SK-N-SH treated with all-trans-retinoic acid at 6 μM for 48 hours (cell line): ENCODE measurements around the gene ZNF514.
"Not testable (repeated sequence)": the region's sequence is repeated elsewhere in the genome, so short reads cannot be mapped to it uniquely, and the experiment has no call there.

Experiments used
- ATAC-seq: fragments of 200-7000 bp; cut with Tn5 transposase; 3 replicates; pipeline ENCODE4 v1.9.1; 2020; ENCODE audit warnings: mild to moderate bottlenecking, moderate library complexity
- ARNTL ChIP-seq: fragments of 450-650 bp; formaldehyde crosslinking; IDR thresholded peaks from 2 replicates; pipeline ENCODE4 v1.5.0; 2020; ENCODE audit warnings: low read depth, mild to moderate bottlenecking, moderate library complexity, borderline replicate concordance
- BACH2 ChIP-seq: fragments of 250-450 bp; sonication (Bioruptor Pico); IDR thresholded peaks from 2 replicates; pipeline ENCODE4 v1.9.0; 2021; ENCODE audit warnings: mild to moderate bottlenecking, borderline replicate concordance
- ESRRG ChIP-seq: fragments of 250-450 bp; sonication (Bioruptor Pico); IDR thresholded peaks from 2 replicates; pipeline ENCODE4 v1.6.1; 2021; ENCODE audit warnings: mild to moderate bottlenecking
- GLIS3 ChIP-seq: fragments of 250-450 bp; sonication (Bioruptor Pico); IDR thresholded peaks from 2 replicates; pipeline ENCODE4 v1.5.0; 2020; ENCODE audit warnings: mild to moderate bottlenecking, moderate library complexity
- OSR1 ChIP-seq: fragments of 250-450 bp; sonication (Bioruptor Pico); IDR thresholded peaks from 2 replicates; pipeline ENCODE4 v1.8.0; 2022; ENCODE audit warnings: moderate library complexity, mild to moderate bottlenecking, inconsistent platforms
- PATZ1 ChIP-seq: fragments of 250-450 bp; sonication (Bioruptor Pico); IDR thresholded peaks from 2 replicates; pipeline ENCODE4 v1.8.0; 2020; ENCODE audit warnings: mild to moderate bottlenecking, moderate library complexity, borderline replicate concordance
- POU6F1 ChIP-seq: fragments of 250-450 bp; sonication (Bioruptor Pico); IDR thresholded peaks from 2 replicates; pipeline ENCODE4 v1.8.0; 2021; ENCODE audit warnings: low read depth, mild to moderate bottlenecking, moderate library complexity, borderline replicate concordance
- RARB ChIP-seq: fragments of 250-450 bp; sonication (Bioruptor Pico); IDR thresholded peaks from 2 replicates; pipeline ENCODE4 v1.8.0; 2021; ENCODE audit warnings: mild to moderate bottlenecking, moderate library complexity
- SNAI2 ChIP-seq: fragments of 250-450 bp; sonication (Bioruptor Pico); IDR thresholded peaks from 2 replicates; pipeline ENCODE4 v1.5.0; 2020; ENCODE audit warnings: mild to moderate bottlenecking, moderate library complexity
- TCF4 ChIP-seq: fragments of 250-450 bp; sonication (Bioruptor Pico); IDR thresholded peaks from 2 replicates; pipeline ENCODE4 v1.8.0; 2021; ENCODE audit warnings: mild to moderate bottlenecking, moderate library complexity, borderline replicate concordance
- TSHZ2 ChIP-seq: fragments of 250-450 bp; sonication (Bioruptor Pico); IDR thresholded peaks from 2 replicates; pipeline ENCODE4 v1.5.0; 2020; ENCODE audit warnings: mild to moderate bottlenecking, moderate library complexity
- ZC3H10 ChIP-seq: fragments of 250-450 bp; sonication (Bioruptor Pico); IDR thresholded peaks from 2 replicates; pipeline ENCODE4 v1.5.1; 2021; ENCODE audit warnings: mild to moderate bottlenecking, moderate library complexity
- ZFP3 ChIP-seq: fragments of 250-450 bp; sonication (Bioruptor Pico); IDR thresholded peaks from 2 replicates; pipeline ENCODE4 v1.5.0; 2020; ENCODE audit warnings: mild to moderate bottlenecking, moderate library complexity
- ZFP30 ChIP-seq: fragments of 450-650 bp; formaldehyde crosslinking; IDR thresholded peaks from 2 replicates; pipeline ENCODE4 v1.5.0; 2022; ENCODE audit warnings: mild to moderate bottlenecking, moderate library complexity
- ZNF70 ChIP-seq: fragments of 450-650 bp; formaldehyde crosslinking; IDR thresholded peaks from 2 replicates; pipeline ENCODE4 v1.5.0; 2020; ENCODE audit warnings: mild to moderate bottlenecking, moderate library complexity
- ZNF8 ChIP-seq: fragments of 450-650 bp; formaldehyde crosslinking; IDR thresholded peaks from 2 replicates; pipeline ENCODE4 v1.5.0; 2020; ENCODE audit warnings: mild to moderate bottlenecking, moderate library complexity
- TF ChIP-seq, protein P1 (sequence below): fragments of 250-450 bp; sonication (Bioruptor Pico); IDR thresholded peaks from 2 replicates; pipeline ENCODE4 v1.5.1; 2020; ENCODE audit warnings: low read depth, mild to moderate bottlenecking, moderate library complexity
- TF ChIP-seq, protein P2 (sequence below): fragments of 250-450 bp; sonication (Bioruptor Pico); IDR thresholded peaks from 2 replicates; pipeline ENCODE4 v1.5.1; 2021; ENCODE audit warnings: mild to moderate bottlenecking, moderate library complexity

ZNF514 gene

GRCh38 chr2:95099910-95100309, 59.7 kb downstream of the ZNF514 start:
- TF ChIP-seq ZNF70 (CRISPR knock-in tag) (no peak), GLIS3 (CRISPR knock-in tag) (no peak), TCF4 (CRISPR knock-in tag) (no peak), POU6F1 (CRISPR knock-in tag) (no peak), ZFP30 (CRISPR knock-in tag) (no peak), ESRRG (CRISPR knock-in tag) (no peak), BACH2 (CRISPR knock-in tag) (no peak), TSHZ2 (CRISPR knock-in tag) (no peak), RARB (CRISPR knock-in tag) (no peak), SNAI2 (no peak), ZC3H10 (CRISPR knock-in tag) (no peak), OSR1 (CRISPR knock-in tag) (no peak), ZFP3 (CRISPR knock-in tag) (no peak), PATZ1 (CRISPR knock-in tag) (no peak), ARNTL (no peak), ZNF8 (CRISPR knock-in tag) (no peak)
- TF ChIP-seq, protein P1, sequence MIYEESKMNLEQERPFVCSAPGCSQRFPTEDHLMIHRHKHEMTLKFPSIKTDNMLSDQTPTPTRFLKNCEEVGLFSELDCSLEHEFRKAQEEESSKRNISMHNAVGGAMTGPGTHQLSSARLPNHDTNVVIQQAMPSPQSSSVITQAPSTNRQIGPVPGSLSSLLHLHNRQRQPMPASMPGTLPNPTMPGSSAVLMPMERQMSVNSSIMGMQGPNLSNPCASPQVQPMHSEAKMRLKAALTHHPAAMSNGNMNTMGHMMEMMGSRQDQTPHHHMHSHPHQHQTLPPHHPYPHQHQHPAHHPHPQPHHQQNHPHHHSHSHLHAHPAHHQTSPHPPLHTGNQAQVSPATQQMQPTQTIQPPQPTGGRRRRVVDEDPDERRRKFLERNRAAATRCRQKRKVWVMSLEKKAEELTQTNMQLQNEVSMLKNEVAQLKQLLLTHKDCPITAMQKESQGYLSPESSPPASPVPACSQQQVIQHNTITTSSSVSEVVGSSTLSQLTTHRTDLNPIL (CRISPR knock-in tag) = no peak
- TF ChIP-seq, protein P2, sequence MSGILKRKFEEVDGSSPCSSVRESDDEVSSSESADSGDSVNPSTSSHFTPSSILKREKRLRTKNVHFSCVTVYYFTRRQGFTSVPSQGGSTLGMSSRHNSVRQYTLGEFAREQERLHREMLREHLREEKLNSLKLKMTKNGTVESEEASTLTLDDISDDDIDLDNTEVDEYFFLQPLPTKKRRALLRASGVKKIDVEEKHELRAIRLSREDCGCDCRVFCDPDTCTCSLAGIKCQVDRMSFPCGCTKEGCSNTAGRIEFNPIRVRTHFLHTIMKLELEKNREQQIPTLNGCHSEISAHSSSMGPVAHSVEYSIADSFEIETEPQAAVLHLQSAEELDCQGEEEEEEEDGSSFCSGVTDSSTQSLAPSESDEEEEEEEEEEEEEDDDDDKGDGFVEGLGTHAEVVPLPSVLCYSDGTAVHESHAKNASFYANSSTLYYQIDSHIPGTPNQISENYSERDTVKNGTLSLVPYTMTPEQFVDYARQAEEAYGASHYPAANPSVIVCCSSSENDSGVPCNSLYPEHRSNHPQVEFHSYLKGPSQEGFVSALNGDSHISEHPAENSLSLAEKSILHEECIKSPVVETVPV (CRISPR knock-in tag) = no peak
- no peak for ATAC-seq

- ATAC-seq = not testable (repeated sequence)
- TF ChIP-seq ZNF8 (CRISPR knock-in tag) = peak; percentile 69
Measured at GRCh38 chr2:95098273-95098672, 61.4 kb downstream of the ZNF514 start.
